Lung (tissue), 12 donors: ENCODE results near the gene TNS3. TPM values are rescaled to one million over a fixed set of nuclear protein-coding genes. Genes with fewer than 3 reads are reported as not detected.

Experiments
- ATAC-seq: fragments of 200-7000 bp; cut with Tn5 transposase; one replicate; pipeline ENCODE4 v1.9.1; 2020; ENCODE audit warnings: moderate number of reproducible peaks; ENCODE audit not compliant: insufficient read depth, low FRiP score
- DNase-seq, 3 donors: peaks; one replicate each; pipeline ENCODE4 v3.0.0-alpha.2; 2013 to 2017
- H3K27ac ChIP-seq, 2 donors: one replicate each; pipeline ENCODE4 v1.5.1; 2013; ENCODE audit warnings: mild to moderate bottlenecking in 2 of 2, moderate library complexity in 2 of 2, control low read depth in 1 of 2, inconsistent platforms in 1 of 2, low read depth in 1 of 2, low read length in 1 of 2
- H3K27me3 ChIP-seq, 3 donors: one replicate each; pipeline ENCODE4 v1.5.1; 2013; ENCODE audit warnings: low read length in 2 of 3; ENCODE audit not compliant: control insufficient read depth in 3 of 3, insufficient read depth in 3 of 3
- H3K36me3 ChIP-seq, 4 donors: one replicate each; pipeline ENCODE4 v1.5.1; 2013; ENCODE audit warnings: low read length in 4 of 4, mild to moderate bottlenecking in 1 of 4, moderate library complexity in 1 of 4; ENCODE audit not compliant: control insufficient read depth in 4 of 4, insufficient read depth in 4 of 4
- H3K4me1 ChIP-seq, 5 donors: one replicate each; pipeline ENCODE4 v1.5.1; 2013; ENCODE audit warnings: low read length in 5 of 5, mild to moderate bottlenecking in 2 of 5, moderate library complexity in 1 of 5; ENCODE audit not compliant: control insufficient read depth in 5 of 5, insufficient read depth in 5 of 5
- H3K4me3 ChIP-seq: one replicate; pipeline ENCODE4 v1.5.1; 2013; ENCODE audit warnings: mild to moderate bottlenecking, control low read depth, moderate library complexity
- H3K9ac ChIP-seq, 2 donors: one replicate each; pipeline ENCODE4 v1.5.1; 2013; ENCODE audit warnings: low read length in 2 of 2, control low read depth in 1 of 2; ENCODE audit not compliant: insufficient read depth in 1 of 2
- H3K9me3 ChIP-seq, 4 donors: one replicate each; pipeline ENCODE4 v1.5.1; 2013; ENCODE audit warnings: low read length in 3 of 4, mild to moderate bottlenecking in 1 of 4, moderate library complexity in 1 of 4; ENCODE audit not compliant: control insufficient read depth in 4 of 4, insufficient read depth in 3 of 4
- CTCF ChIP-seq: IDR thresholded peaks from 2 replicates; pipeline ENCODE4 v1.5.1; 2012; ENCODE audit warnings: mild to moderate bottlenecking; ENCODE audit errors: control extremely low read depth, extremely low read depth
- WGBS, 2 donors: extraction: QIAGEN DNeasy Blood & Tissue Kit; methylation state at CpG; one replicate each; pipeline ENCODE4 v1.1.7; 2013; 5-methylcytosine and 5-hydroxymethylcytosine counted together
- polyA plus RNA-seq, 2 donors: library from polyadenylated mRNA; stranded (reverse); fragments of 200-250 nt; gene quantifications; one replicate each; pipeline ENCODE4 v1.2.1, GENCODE V29; 2013
- total RNA-seq, 2 donors: library from RNA; depleted of rRNA in 1 of 2; stranded (reverse); fragments of >200 nt in 1 of 2; gene quantifications; one replicate each; pipeline ENCODE4 v1.2.1, GENCODE V29; 2014 to 2021
- donor health status: control.
- donor health status: control.
- donor health status: Bipolar disorder and iron deficiency.
- donor health status: healthy.
- donor health status: DM: yes; HTN: yes; CAD: no.

TNS3 gene
- total and polyA plus RNA-seq, 4 donors: 23.8 to 140 (median 85.7) TPM

- H3K4me1 ChIP-seq: peaks cover 3 to 35% (median 26%) of the 10 kb centered on the region in 5 donors
- H3K36me3 ChIP-seq: peaks cover 0 to 6% (median 5%) of the 10 kb centered on the region in 4 donors
- WGBS, 2 donors: 86 to 90% methylated on average over 7 of the region's 7 CpGs
- H3K27me3 ChIP-seq: no peaks in the 10 kb centered on the region
- no peak overlapping the region for H3K4me3 ChIP-seq
- no peak overlapping the region for H3K9ac ChIP-seq
- DNase-seq: peak in 1 of 3 donors; percentile 13
- ATAC-seq: no peak
- H3K9me3 ChIP-seq: no peaks in the 10 kb centered on the region
- peak overlapping the region; percentile 70 to 85 for H3K27ac ChIP-seq
- no peak for TF ChIP-seq CTCF
These were observed 106.1 kb downstream of the TNS3 start for GRCh38 chr7:47475880-47476227.

DNA sequence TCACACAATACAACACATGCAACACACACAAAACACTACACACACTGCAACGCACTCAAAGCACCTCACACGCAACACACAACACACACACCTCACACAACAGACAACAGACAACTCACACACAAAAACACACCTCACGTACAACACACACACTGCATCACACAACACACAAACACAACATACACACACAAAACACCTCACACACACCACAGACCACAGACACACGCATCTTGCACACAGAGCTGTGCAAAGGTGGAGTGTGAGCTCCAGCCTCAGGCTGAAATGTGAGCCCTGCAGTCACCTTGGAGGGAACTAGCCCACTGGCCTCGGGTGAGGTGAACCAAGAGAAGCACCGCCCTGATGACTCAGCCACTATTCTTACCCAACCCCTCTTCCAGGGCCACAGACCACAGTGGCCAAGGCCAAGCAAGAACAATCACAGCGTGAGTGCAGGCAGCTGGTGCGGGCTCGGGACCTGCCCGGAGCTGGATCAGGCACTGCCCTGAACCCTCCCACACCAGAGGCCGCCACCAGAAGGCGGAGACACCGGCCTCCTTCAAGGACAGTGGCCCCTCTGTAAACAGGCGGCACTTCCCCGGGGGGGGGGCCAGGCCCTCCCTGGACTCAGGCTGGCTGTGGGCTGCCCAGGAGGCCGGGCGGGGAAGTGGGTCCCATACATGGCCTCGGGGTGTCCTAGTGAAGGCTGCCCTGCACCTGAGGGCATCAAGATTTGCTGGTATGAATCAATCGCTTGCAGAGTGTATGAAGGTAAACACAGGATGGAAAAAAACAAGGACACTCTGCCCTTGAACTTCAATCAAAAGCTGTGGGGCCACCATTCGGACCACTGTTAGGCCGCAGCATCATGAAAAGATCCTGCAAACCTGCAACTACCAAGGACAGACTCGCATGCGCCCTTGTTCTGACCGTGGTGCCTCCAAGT is 106.7 kb downstream of the TNS3 start:
- no peak for TF ChIP-seq CTCF
- Histone ChIP-seq H3K27ac (peak overlapping the region; percentile 85 to 88), H3K4me1 (peaks cover 3 to 39% (median 24%) of the 10 kb centered on the region in 5 donors), H3K36me3 (peaks cover 0 to 6% (median 5%) of the 10 kb centered on the region in 4 donors), H3K9me3 (peaks cover 0 to 2% (median 0%) of the 10 kb centered on the region in 4 donors), H3K4me3 (no peak overlapping the region), H3K9ac (peak overlapping the region in 1 of 2 donors; percentile 0), H3K27me3 (no peaks in the 10 kb centered on the region)
- DNase-seq: peak; percentile 56 to 69 (median 67)
- peak; percentile 91 for ATAC-seq
- 47 to 50% methylated on average over 24 of the region's 24 CpGs for WGBS, 2 donors

GRCh38 chr7:47474211-47474936 is 107.5 kb downstream of the TNS3 start:
- Histone ChIP-seq H3K27me3 (no peaks in the 10 kb centered on the region), H3K4me1 (peaks cover 3 to 39% (median 23%) of the 10 kb centered on the region in 5 donors), H3K9ac (peak overlapping the region in 1 of 2 donors; percentile 0), H3K36me3 (peaks cover 0 to 8% (median 6%) of the 10 kb centered on the region in 4 donors), H3K27ac (peak overlapping the region; percentile 61 to 88), H3K4me3 (no peak overlapping the region), H3K9me3 (peaks cover 0 to 2% (median 0%) of the 10 kb centered on the region in 4 donors)
- WGBS, 2 donors: 94 to 97% methylated on average over 2 of the region's 2 CpGs
- ATAC-seq: no peak
- DNase-seq: peak in 1 of 3 donors; percentile 27
- no peak for TF ChIP-seq CTCF
